Activated CD4-positive, alpha-beta T cell treated with anti-CD3 and anti-CD28 coated beads, Interleukin-10, Interleukin-2, amounts not matched to agents 100 ng/mL and 50 ng/mL, durations not matched to agents 16 hours and 8 hours (primary cell): ENCODE results near the gene PEX10.

Experiments
- DNase-seq: peaks from one replicate; pipeline ENCODE4 v3.0.0-alpha.2; 2020

The PEX10 gene

DNA sequence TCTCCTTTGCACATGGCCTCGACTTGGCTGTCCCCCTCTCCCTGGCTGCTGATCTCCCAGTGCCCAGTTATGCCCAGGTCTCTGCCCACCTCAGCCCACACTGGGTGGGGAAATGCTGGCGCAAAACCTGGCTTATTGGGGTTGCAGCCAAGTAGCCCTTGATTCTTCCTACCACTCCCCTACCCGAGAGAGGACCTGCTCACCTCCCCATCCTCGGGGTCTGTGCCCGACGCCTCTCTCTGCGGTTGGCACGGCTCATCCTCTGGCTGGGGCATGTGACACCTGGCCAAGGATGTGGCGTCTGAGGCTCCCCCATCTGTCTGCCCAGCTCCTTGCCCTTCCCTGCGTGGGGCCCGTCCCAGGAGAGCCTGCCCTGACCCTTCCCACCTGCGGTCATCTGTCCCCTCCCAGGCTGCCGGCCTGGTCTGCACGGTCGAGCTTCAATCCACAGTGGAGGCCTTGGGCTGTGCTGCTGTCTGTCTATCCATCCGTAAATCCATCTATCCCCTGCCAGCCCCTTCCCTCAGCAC is 6.5 kb upstream of the PEX10 start:
- no peak for DNase-seq

- DNase-seq = no peak
These were observed 5.5 kb upstream of the PEX10 start for GRCh38 chr1:2417833-2418225.

DNA sequence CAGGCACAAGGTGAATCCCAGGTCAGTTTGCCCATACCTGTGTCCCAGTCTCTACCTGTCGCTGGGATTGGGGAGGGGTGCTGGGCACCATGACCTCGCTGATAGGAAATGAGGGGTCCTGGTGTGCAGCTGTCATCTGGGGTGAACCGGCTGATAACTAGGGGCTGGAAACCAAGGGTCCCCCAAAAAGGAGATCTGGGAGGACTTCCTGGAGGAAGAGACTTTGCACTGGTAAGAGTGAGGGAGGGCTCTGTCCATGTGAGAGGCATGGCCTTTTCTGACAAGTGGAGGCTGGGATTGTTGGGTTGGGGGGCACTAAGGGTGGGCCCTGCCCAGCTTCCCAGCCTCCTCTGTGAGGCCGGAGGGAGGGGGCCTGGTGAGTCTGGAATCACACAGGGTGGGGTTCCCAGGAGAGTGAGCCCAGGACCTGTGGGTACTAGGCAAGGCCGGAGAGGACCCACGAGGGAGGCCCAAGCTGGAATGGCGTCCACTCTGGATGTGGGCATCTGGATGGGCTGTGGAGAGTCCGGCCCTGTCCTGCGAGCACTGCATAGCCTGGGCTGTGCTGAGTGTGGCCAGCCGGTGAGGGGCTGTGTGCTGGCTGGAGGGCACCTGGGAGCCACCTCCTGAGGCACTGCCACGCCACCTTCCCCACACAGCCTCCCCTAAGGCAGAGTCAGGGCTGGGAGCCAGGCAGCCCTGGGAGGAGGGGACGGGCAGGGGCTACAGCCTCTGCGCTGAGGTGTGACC is 4.9 kb upstream of the PEX10 start:
- DNase-seq = no peak

DNA sequence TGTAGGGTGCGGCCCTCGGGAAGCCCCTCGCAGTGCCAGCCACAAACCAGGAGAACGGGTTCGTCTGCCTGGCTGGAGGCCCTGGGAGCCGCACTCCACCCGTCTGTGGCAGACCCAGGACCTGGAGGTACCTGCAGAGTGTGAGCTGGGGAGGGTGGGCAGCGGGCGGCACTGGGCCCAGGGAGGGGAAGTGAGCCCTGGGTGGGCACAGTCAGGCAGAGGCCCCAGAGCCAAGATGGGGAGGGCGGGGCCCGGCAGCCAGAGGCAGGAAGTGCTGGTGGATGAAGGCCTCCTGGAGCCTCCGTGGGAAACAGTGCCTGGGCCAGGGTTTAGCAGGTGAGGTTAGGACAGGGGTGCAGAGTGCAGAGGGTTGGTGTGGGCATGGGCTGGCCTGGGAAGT is 4.0 kb upstream of the PEX10 start:
- DNase-seq = peak; percentile 42

DNA sequence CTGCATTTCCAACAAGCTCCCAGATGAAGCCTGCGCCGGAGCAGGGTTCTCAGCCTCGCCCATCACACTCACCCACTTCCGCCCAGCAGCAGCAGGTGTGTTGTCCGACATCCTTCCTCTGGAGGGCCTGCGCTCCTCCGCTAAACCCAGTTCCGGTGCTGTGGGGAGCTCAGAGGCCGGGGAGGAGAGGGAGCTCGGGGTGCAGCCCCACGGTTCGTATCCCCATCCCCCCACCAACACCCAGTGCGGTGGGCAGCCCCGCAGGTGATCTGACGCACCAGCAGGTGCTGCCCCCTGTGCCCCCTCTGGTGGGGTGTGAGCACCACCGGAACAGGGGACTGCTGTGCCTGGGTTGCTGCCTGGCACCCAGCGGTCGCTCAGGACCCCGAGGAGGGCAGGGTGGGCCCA is 3.4 kb upstream of the PEX10 start:
- DNase-seq = peak; percentile 70

GRCh38 chr1:2415337-2415736 is 3.0 kb upstream of the PEX10 start:
- DNase-seq = no peak

GRCh38 chr1:2414297-2414958 is 2.1 kb upstream of the PEX10 start:
- peak; percentile 82 for DNase-seq

DNA sequence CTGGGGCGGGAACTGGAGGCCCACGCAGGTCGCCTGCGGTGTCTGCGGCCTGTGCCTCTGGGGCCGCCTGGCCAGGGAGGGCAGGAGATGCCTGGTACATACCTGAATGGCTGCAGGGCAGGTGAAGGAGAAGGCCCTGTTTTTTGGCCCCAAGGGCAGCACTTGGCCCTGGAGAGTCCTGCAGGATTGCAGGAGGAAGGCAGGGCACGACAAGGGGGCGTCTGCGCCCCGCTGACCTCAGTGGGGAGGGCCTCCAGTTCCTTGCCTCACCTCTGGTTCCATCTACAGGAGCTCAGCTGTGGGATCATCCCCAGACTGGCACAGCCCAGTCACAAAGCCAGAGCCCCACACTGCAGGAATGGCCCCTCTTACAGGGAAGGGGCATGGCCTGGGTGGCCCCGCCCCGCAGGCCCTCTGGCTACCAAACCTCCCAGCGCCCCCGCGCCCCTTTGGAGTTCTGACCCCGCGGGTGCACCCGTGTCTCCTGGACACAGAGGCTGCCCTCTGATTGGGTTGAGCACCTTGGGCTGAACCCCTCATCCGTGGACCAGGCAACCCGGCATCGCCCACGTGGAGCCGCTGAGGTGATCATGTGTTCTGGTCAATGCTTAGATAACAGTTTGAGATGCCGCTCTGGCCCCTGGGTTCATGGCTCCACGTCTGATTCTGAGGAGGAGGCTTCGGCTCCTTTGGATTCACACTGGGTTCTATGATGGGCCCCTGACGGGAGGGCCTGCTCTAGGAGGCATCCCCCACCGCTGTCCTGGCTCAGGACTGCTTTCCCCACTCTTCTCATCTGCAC is 1.3 kb upstream of the PEX10 start:
- DNase-seq = peak; percentile 38

DNA sequence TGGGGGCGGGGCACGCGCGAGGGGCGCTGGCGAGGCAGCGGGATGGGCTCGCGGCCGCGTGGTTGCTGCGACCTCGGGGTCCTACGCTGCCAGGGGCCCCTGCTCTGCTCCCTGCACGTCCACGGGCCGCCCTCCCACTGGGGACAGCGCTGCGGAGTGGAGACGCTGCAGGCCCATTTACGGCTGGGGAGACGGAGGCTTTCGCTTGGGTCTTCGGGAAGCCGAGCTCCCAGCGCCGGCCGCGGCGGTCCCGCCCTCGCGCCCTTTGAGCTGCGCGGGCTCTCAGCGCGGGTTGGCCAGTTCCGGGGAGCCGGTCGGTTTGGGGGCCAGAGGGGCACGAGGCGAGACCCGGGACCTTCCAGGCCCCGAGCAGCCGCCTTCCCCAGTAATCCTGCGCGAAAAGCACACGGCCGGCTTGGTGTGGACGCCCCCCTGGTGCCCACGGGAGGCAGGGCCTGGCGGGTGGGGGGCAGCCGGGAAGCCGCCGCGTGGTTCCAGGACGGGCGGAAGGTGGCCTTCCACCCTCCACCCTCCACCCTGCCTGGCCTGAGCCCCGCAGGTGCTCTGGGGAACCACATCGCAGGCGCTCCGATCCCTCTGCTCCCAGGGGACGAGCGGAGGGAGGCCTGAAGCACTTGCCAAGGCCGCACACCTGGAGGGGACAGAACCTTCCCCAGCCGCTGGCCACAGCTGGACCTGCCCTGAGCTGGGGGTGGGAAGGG is 570 bp upstream of the PEX10 start:
- no peak for DNase-seq

GRCh38 chr1:2411801-2412394 is 466 bp downstream of the PEX10 start:
- no peak for DNase-seq

- no peak for DNase-seq
These were observed 2.6 kb downstream of the PEX10 start for GRCh38 chr1:2409745-2410144.

DNA sequence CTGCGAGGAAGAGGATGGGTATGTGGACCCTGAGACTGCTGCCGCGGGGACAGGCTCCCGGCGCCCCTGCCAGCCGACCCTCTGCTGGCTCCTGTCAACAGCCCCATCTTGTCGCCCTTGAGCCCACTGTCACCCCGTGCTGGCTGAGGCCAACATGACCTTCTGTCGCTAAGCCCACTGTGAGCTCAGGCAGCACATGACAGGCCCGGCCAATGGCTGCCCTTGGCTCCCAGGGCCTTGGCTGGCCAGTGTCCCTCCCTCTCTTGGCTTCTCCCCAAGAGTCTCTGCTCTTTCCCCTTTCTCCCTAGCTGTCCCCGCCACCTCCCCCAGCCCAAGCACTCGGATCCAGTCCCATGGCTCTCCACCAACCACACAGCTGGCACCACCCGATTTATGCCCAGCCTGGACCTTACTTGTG is 3.5 kb downstream of the PEX10 start:
- no peak for DNase-seq

DNA sequence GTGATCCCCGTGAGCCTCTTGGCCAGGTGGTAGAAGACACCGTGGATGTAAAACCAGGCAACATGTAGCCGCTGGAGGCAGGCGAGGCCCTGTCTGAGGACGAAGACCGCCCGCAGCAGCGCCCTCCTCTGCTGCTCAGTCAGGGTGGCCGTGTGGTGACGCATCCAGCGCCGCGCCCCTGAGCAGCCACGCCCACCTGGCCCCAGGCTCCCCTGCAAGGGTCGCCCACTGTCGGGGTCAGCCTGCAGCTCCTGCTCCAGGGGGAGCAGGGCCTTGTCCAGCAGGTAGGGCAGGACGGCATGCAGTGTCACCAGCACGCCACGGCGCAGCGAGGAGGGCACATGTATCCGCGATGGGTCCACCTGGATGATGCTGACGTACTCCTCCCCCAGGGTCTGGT is 3.9 kb downstream of the PEX10 start:
- no peak for DNase-seq

DNA sequence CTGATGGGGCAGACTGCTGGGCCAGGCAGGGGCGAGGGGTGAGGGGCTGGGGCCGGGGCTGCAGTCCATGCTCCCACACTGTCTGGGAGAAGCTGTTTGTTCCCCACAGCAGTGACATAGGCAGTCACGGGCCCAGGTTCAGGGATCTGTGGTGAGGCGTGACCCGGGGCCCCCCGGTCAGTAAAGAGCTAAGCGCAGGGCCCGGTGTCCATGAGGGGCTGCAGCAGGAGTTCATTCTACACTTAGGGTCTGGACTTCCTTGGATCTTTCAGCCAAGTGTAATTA is 4.4 kb downstream of the PEX10 start:
- DNase-seq = no peak

DNA sequence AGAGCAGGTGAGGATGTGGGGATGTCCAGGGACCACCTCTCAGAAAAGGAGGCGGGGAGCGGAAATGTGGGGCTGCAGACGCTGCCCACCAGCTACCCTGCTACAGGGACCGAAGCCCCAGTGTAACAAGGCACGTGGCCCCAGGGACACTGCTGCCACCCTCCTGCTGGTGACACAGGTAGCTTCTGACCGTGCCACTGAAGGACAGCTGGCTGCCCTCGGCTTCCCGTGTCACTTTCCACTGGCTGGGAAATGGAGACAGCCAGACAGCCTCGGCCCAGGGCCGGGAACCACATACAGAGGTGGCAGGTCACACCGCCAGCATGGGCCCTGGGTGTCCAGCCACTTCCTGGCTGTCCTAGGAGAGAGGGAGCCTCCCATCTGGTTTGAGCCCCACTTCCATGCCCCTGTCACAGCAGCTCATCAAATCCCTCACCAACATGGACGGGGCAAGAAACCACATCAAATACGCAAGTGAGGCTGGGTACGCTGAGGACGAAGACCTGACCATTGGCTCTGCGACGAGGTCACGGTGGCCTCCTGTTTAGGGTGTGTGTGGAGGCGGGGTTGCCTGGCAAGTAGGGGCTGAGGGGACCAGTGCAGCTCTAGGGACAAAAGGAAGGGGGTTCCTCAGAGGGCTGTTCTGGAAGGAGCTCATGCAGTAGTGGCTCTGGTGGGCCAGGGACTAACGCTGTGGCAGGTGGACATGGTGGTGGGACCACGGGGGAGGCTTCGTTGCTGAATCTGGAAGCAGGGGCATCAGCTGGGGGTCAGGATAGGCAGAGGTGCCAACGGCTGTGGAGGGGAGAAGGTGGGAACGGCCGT is 5.0 kb downstream of the PEX10 start:
- no peak for DNase-seq

DNA sequence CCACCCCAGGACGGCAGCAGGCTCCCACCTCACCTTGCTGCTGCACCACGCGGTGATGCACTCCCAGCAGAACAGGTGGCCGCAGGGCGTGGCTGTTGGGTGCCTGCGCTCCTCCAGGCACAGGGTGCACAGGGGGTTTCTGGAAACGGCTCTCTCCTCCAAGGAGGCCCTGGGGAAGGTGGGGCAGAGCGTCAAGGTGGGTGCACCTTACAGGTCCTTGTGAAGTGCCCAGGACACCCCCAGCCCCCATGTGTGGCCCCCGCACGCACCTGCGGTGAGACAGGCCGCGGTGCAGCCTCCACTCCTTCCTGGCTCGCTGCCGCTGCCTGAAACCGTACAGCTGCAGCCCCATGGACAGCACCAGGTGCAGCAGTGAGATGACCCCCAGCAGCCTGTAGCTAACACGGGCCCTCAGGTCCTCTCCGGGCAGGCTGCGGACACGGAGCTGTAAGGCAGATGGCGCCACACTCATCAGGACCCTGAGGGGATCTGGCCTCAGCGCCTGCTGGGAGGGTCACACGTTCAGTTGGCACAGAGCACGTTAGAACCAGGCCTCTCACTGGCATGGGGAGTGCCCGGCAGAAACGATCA is 5.8 kb downstream of the PEX10 start:
- no peak for DNase-seq

DNA sequence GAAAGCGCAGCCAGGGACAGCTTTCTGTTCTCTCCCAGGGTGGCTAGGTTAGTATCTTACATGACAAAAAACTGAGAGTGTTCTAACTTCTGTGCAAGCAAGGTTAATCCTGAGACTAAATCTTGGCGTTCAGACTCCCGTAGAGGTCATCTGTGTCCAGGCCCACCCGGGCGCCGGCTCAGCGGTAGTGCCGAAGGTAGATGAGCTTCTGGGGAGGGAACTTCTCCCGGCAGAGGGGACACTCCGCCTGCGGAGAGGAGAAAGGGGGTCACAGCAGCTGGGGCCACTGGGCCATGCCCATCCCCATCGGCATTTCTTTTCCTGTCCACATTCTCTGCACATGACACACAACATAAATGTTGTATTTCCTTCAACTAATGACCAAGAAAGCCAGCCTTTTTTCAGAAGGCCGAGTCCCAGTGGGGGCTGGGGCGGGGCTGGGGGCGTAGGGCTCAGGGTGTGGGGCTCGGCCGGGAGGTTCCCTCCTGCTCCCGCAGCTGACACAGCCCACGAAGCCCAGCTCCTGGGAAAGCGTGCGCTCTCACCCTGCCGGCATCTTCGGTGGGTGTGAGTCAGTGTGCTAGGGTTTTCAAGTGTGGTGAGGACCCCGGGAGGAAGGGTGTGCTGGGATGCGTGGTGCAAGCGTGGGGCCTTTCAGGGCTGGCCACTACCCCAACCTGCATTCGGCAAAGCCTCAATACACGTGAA is 6.6 kb downstream of the PEX10 start:
- DNase-seq = no peak

DNA sequence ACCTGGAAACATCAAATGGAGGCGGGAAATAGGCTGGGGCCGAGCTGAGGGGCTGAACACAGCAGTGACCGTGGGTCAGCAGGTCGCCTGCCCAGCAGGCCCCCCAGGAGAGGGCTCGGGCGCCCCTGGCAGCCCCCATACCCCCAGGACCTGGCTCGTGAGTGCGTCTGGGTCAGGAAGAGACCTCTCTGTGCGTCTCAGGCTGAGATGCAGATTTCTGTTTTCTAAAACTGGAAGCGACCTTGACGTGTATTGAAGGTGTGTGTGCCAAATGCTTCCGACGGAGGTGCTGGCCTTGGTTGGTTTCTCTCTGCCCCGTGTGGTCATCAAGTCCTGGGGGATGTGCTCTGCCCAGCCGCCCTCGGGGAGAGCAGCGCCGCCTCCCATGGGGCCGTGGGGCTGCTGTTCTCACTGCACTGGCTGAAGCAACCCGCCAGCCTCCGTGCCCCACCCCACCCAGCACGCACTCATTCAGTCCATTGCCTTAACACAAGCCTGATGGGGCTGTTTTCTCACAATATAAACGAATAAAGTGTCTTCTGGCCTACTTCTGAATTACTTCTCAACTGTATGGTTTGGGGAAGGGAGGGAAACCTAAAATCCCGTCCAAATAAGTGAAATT is 7.4 kb downstream of the PEX10 start:
- DNase-seq = no peak

DNA sequence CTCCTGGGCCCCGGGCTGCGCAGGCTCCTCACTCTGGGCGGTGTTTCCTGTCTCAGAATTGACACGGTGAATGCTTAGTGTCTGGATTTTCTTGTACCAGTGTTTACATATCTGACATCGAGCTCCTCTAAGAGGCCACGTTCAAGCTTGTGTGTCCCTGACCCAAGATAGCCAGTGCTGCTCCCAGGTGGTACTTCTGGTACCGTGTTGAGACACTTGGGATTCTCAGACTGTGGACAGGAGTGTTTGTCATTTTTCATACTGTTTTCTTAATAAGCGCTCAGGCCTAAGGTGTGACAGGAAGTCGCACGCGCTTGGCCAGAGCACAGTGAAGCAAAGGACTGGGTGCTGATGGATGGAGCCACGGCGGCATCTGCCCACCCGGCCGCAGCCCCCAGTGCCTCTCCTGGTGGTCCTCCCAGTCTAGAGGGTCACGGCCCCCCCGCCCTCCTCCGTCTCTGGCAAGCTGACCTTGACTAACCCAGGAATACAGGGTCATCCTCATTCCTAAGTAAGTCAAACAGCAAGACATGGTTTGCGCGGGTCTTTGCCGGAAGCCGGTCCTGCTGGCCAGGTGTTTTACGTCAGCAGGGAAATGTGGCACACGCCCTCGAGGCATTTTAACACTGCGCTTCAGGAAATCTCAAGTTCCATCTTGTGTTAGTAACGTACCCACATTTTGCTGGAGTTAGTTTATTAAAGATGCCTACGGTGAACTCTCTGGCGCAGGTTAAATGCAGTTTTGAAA is 8.0 kb downstream of the PEX10 start:
- no peak for DNase-seq

DNA sequence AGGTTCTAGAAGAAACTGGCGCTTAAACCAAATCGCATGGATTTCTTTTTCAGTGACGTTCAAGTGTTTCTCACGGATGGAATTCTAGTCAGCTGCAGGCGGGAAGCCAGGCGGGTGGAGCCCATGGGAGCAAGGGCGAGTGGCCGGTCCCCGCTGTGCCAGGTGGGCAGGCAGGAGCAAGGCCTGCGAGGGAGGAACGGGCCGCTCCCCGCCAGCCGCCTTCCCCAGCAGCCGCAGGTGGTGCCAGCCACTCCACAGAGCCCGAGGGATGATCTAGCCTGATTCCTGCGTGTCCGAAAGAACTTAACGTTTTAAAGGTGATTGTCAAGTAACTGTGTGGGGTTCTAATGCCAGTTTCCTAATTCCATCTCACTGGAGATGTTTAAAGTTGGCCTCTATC is 9.1 kb downstream of the PEX10 start:
- DNase-seq = no peak
